ENCODE measurements around the gene UNK.

Gene UNK

GRCh38 chr17:75831032-75831571 is 46.5 kb downstream of the UNK start:
- no peak for DNase-seq

- DNase-seq, result peak in 2 of 51 donors; percentile 23 to 41
Measured at GRCh38 chr17:75832164-75832651, 47.6 kb downstream of the UNK start.

- DNase-seq, result no peak
Measured at GRCh38 chr17:75832652-75833400, 48.2 kb downstream of the UNK start.

GRCh38 chr17:75834279-75834920 is 49.8 kb downstream of the UNK start:
- DNase-seq, result peak in 23 of 51 donors; percentile 6 to 77 (median 54)

GRCh38 chr17:75834928-75835653 is 50.5 kb downstream of the UNK start:
- DNase-seq, result no peak

GRCh38 chr17:75835654-75835987 is 51.0 kb downstream of the UNK start:
- no peak for DNase-seq

- no peak for DNase-seq
Measured at GRCh38 chr17:75836605-75837004, 52.0 kb downstream of the UNK start.

- no peak for DNase-seq
Measured at GRCh38 chr17:75837899-75838298, 53.3 kb downstream of the UNK start.

GRCh38 chr17:75838410-75838809 is 53.8 kb downstream of the UNK start:
- no peak for DNase-seq

- no peak for DNase-seq
Measured at GRCh38 chr17:75839942-75840798, 55.6 kb downstream of the UNK start.

- DNase-seq, result no peak
Measured at GRCh38 chr17:75840799-75841164, 56.2 kb downstream of the UNK start.

GRCh38 chr17:75842411-75842810 is 57.8 kb downstream of the UNK start:
- no peak for DNase-seq

- DNase-seq, result no peak
Measured at GRCh38 chr17:75842963-75843576, 58.5 kb downstream of the UNK start.

- no peak for DNase-seq
Measured at GRCh38 chr17:75843577-75844529, 59.2 kb downstream of the UNK start, which contains the start of gene UNC13D. TSS of gene UNC13D (minus strand) at chr17:75844404. CDS start at chr17:75844337, 67 bp downstream.

- DNase-seq, result peak in 8 of 51 donors; percentile 22 to 69 (median 52)
Measured at GRCh38 chr17:75844530-75845057, 60.0 kb downstream of the UNK start.

- DNase-seq, result peak in 41 of 51 donors; percentile 7 to 78 (median 56)
Measured at GRCh38 chr17:75845058-75845711, 60.6 kb downstream of the UNK start.

GRCh38 chr17:75845933-75846691 is 61.5 kb downstream of the UNK start:
- DNase-seq, result no peak
